IPS-20b (cell line): Measurements from ENCODE around the gene COX5A.
A peak's percentile ranks its signal among the peaks of the same experiment; 100 is the strongest.
"Not testable (repeated sequence)": the region's sequence is repeated elsewhere in the genome, so short reads cannot be mapped to it uniquely, and the experiment has no call there.

Experiments used
- H3K27ac ChIP-seq: one replicate; pipeline ENCODE4 v1.5.1; 2013; ENCODE audit warnings: low read length
- H3K27me3 ChIP-seq: 2 replicates; pipeline ENCODE4 v1.6.1; 2013; ENCODE audit warnings: mild to moderate bottlenecking, low read length, inconsistent platforms; ENCODE audit not compliant: insufficient read depth
- H3K36me3 ChIP-seq: 2 replicates; pipeline ENCODE4 v1.6.1; 2013; ENCODE audit warnings: low read depth, mild to moderate bottlenecking, inconsistent platforms, low read length, moderate library complexity; ENCODE audit not compliant: insufficient read depth
- H3K4me1 ChIP-seq: 2 replicates; pipeline ENCODE4 v1.6.1; 2013; ENCODE audit warnings: mild to moderate bottlenecking, control low read depth, inconsistent platforms, low read length, moderate library complexity; ENCODE audit not compliant: insufficient read depth
- H3K4me3 ChIP-seq: 2 replicates; pipeline ENCODE4 v1.5.1; 2013; ENCODE audit warnings: mild to moderate bottlenecking, low read length, inconsistent platforms
- H3K9ac ChIP-seq: 2 replicates; pipeline ENCODE4 v1.6.1; 2013; ENCODE audit warnings: low read depth, mild to moderate bottlenecking, inconsistent platforms, low read length, moderate library complexity
- H3K9me3 ChIP-seq: 2 replicates; pipeline ENCODE4 v1.6.1; 2013; ENCODE audit warnings: mild to moderate bottlenecking, low read depth, low read length, inconsistent platforms; ENCODE audit not compliant: insufficient read depth

Gene COX5A

DNA sequence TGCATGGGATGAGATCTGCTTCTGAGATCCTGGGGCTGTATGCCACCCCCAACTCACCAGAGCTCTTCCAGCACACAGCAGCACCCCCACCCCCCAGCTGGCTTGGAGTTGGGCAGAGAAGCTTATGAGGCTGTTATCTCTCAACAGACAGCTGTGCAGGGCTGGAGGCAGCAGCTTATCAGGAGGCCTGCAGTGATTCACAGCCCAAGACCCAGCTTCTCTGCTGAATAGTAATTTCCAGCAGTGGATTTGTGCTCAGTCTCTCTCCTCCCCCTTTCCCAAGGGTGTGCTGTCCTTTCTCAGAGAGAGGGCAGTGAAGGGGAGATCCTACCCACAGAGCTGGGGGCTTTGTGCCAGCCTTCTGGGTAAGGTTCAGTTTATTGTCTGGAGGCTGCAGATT lies 16.6 kb upstream of the COX5A start:
- Histone ChIP-seq H3K36me3 (no peaks in the 10 kb centered on the region), H3K4me1 (peaks cover 4% of the 10 kb centered on the region; the same call in 1 of the 2 replicates), H3K9me3 (no peaks in the 10 kb centered on the region), H3K27ac (no peak overlapping the region), H3K4me3 (peak overlapping the region; percentile 71), H3K27me3 (peaks cover 48% of the 10 kb centered on the region), H3K9ac (0 out of 2 replicates have a peak overlapping the region, but pooled peaks have one; percentile 31)

GRCh38 chr15:74951006-74951405 lies 13.1 kb upstream of the COX5A start:
- Histone ChIP-seq H3K27ac (no peak overlapping the region), H3K9ac (no peak overlapping the region), H3K27me3 (peaks cover 16% of the 10 kb centered on the region), H3K9me3 (no peaks in the 10 kb centered on the region), H3K4me3 (no peak overlapping the region), H3K4me1 (peaks cover 4% of the 10 kb centered on the region; the same call in 1 of the 2 replicates), H3K36me3 (no peaks in the 10 kb centered on the region)

DNA sequence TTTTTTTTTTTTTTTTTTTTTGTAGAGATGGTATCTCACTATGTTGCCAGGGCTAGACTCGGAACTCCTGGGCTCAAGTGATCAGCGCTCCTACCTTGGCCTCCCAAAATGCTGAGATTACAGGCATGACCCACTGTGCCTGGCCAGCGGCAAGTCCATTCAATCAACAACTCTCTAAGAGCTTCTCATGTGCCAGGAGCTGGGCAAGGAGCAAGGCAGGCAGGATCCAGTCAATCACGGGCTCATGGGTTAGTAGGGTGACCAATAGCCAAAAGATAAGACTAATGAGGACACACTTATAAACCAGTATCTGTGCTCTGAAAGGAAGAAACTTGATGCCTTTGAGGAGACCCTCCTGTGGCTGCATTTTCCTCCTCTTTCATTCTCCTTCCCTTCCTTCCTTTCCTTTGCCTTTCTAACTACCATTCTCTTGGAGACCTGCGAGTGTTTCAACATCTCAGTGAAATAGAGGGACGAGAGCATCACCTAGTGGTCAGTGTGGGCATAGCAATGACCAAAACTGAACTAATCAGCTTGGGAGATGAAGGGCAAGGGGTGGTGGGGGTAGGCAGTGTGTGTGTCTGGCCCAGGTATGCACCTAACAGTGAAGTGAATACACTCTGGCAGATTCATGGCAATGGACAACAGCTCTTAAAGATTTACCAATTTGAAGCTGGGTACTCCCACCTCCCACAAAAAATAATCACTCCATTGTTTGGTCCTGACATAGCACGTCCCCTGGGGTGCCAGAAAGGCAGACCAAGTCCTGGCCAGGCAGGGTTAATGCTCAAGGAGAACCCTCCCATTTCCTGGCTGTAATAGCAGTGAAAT lies 12.4 kb upstream of the COX5A start:
- peaks cover 9% of the 10 kb centered on the region for H3K27me3 ChIP-seq
- no peaks in the 10 kb centered on the region for H3K36me3 ChIP-seq
- no peak overlapping the region for H3K27ac ChIP-seq
- H3K9me3 ChIP-seq, result no peaks in the 10 kb centered on the region
- peaks cover 4% of the 10 kb centered on the region; the same call in 1 of the 2 replicates for H3K4me1 ChIP-seq
- H3K9ac ChIP-seq, result no peak overlapping the region
- H3K4me3 ChIP-seq, result no peak overlapping the region

DNA sequence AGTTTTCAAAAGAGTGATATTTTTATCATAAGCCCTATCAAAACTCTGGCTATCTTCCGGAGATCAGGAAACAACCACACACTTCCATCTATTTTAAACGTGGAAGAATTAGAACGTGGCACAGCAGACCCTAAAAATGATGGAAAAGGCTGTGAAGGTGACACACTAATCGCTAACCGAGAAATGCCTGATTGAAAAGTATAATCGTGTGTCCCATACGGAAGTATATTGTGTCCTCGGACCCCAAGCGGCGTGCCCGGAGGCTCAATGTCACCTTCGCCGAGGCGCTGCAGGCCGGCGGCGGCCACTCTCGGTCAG lies 642 bp downstream of the COX5A start:
- peak overlapping the region; percentile 98 for H3K9ac ChIP-seq
- H3K4me3 ChIP-seq, result peak overlapping the region; percentile 100
- peak overlapping the region; percentile 87 for H3K27ac ChIP-seq
- peaks cover 4% of the 10 kb centered on the region; the same call in 1 of the 2 replicates for H3K4me1 ChIP-seq
- H3K27me3 ChIP-seq, result no peaks in the 10 kb centered on the region
- H3K9me3 ChIP-seq, result no peaks in the 10 kb centered on the region
- H3K36me3 ChIP-seq, result peaks cover 11% of the 10 kb centered on the region; the same call in 1 of the 2 replicates

GRCh38 chr15:74935193-74935592 lies 2.7 kb downstream of the COX5A start:
- H3K27me3 ChIP-seq, H3K9ac ChIP-seq, H3K4me3 ChIP-seq, H3K27ac ChIP-seq, H3K9me3 ChIP-seq, H3K4me1 ChIP-seq: not testable (repeated sequence)
- H3K36me3 ChIP-seq, result peaks cover 28% of the 10 kb centered on the region

DNA sequence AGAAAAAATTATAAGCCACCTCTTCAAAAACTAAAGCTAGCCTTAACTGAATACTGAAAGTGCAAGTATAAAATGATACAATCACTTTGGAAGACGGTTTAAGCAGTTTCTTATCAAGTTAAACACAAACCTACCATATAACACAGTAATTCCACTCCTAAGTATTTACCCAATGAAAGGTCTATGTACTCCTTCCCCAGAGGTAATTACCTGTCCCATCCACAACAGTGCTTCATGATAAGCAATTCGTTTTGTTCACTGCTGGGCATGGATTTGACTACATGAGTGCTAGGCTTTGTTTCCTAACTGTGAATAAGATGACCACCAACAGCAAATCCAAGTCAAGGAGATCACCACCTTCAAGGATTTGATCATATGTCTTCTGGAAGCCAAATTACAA lies 4.3 kb downstream of the COX5A start:
- Histone ChIP-seq H3K4me1 (peaks cover 4% of the 10 kb centered on the region; the same call in 1 of the 2 replicates), H3K4me3 (no peak overlapping the region), H3K9ac (no peak overlapping the region), H3K27me3 (no peaks in the 10 kb centered on the region), H3K9me3 (no peaks in the 10 kb centered on the region), H3K27ac (no peak overlapping the region), H3K36me3 (peaks cover 41% of the 10 kb centered on the region)

DNA sequence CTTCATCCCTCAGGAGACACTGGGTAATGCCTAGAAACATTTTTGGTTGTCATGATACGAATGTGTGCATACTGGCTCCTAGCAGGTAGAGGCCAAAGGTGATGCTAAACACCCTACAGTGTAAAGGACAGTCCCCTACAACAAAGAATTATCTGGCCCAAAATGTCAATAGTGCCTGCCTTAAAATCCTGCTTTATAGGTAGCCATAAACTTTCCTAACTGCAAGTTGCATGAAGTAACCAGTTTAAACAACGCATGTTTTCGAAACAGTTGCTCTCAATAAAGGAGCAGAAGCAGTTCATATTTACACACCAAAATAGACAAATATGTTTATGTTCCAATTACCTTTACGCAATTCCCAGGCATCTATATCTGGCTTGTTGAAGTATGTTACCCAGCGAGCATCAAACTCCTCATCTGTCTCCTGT lies 9.1 kb downstream of the COX5A start:
- Histone ChIP-seq H3K9ac (no peak overlapping the region), H3K4me1 (no peaks in the 10 kb centered on the region), H3K36me3 (peaks cover 73% of the 10 kb centered on the region), H3K4me3 (no peak overlapping the region), H3K27me3 (no peaks in the 10 kb centered on the region), H3K9me3 (no peaks in the 10 kb centered on the region), H3K27ac (no peak overlapping the region)

- Histone ChIP-seq H3K4me3 (no peak overlapping the region), H3K9me3 (no peaks in the 10 kb centered on the region), H3K27ac (no peak overlapping the region), H3K27me3 (no peaks in the 10 kb centered on the region), H3K4me1 (no peaks in the 10 kb centered on the region), H3K36me3 (peaks cover 89% of the 10 kb centered on the region), H3K9ac (no peak overlapping the region)
These were observed 13.3 kb downstream of the COX5A start for GRCh38 chr15:74924525-74924924.

- Histone ChIP-seq H3K27ac (no peak overlapping the region), H3K27me3 (no peaks in the 10 kb centered on the region), H3K9ac (no peak overlapping the region), H3K9me3 (no peaks in the 10 kb centered on the region), H3K36me3 (peaks cover 84% of the 10 kb centered on the region), H3K4me1 (no peaks in the 10 kb centered on the region), H3K4me3 (no peak overlapping the region)
These were observed 17.4 kb downstream of the COX5A start for GRCh38 chr15:74920456-74920855.

DNA sequence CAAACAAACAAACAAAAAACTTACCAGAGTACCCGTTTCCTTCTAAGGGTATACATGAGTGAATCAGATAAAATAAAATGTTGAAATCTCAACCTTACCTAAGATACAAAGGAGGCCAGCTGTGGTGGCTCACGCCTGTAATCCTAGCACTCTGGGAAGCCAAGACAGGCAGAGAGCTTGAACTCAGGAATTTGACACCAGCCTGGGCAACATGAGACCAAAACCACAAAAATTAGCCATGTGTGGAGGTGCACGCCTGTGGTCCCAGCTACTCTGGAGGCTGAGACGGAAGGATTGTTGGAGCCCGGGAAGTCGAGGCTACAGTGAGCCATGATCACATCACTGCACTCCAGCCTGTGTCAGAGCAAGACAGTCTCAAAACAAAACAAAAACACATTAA lies 20.2 kb downstream of the COX5A start:
- H3K4me1 ChIP-seq, result no peaks in the 10 kb centered on the region
- peaks cover 81% of the 10 kb centered on the region for H3K36me3 ChIP-seq
- no peak overlapping the region for H3K9ac ChIP-seq
- no peak overlapping the region for H3K4me3 ChIP-seq
- no peaks in the 10 kb centered on the region for H3K27me3 ChIP-seq
- H3K9me3 ChIP-seq, result no peaks in the 10 kb centered on the region
- H3K27ac ChIP-seq, result no peak overlapping the region

DNA sequence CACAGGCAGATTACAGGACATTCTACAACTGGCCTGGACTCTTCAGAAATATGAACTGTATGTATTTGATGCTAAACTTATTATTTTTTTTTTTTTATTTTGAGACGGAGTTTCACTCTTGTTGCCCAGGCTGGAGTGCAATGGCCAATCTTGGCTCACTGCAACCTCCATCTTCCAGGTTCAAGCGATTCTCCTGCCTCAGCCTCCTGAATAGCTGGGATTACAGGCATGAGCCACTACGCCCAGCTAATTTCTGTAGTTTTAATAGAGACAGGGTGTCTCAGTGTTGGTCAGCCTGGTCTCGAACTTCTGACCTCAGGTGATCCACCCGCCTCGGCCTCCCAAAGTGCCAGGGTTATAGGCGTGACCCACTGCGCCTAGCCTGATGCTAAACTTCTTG lies 24.1 kb downstream of the COX5A start:
- H3K36me3 ChIP-seq, result peaks cover 45% of the 10 kb centered on the region
- not testable (repeated sequence) for H3K27ac ChIP-seq

GRCh38 chr15:74913041-74913440 lies 24.8 kb downstream of the COX5A start:
- Histone ChIP-seq H3K27ac (no peak overlapping the region), H3K9me3 (no peaks in the 10 kb centered on the region; the same call in 1 of the 2 replicates), H3K4me3 (no peak overlapping the region), H3K36me3 (peaks cover 37% of the 10 kb centered on the region), H3K27me3 (no peaks in the 10 kb centered on the region), H3K4me1 (no peaks in the 10 kb centered on the region), H3K9ac (no peak overlapping the region)

More for the DNA sequence above, 24.1 kb downstream of the COX5A start:
- not testable (repeated sequence) for H3K4me3 ChIP-seq, H3K27me3 ChIP-seq, H3K9me3 ChIP-seq, H3K4me1 ChIP-seq, H3K9ac ChIP-seq
